Endodermal cell (in vitro differentiated cells): ENCODE measurements around the gene LNX1. TPM values are rescaled to one million over a fixed set of nuclear protein-coding genes. Genes with fewer than 3 reads are reported as not detected.
A peak's percentile ranks its signal among the peaks of the same experiment; 100 is the strongest.

ENCODE experiments used
- DNase-seq: peaks from one replicate; pipeline ENCODE4 v3.0.0-alpha.2; 2017
- H3K27ac ChIP-seq: 2 replicates; pipeline ENCODE4 v1.5.1; 2013; ENCODE audit warnings: mild to moderate bottlenecking, low read depth, low read length, moderate library complexity
- H3K27me3 ChIP-seq: 2 replicates; pipeline ENCODE4 v1.6.1; 2013; ENCODE audit warnings: mild to moderate bottlenecking, low read length, moderate library complexity; ENCODE audit not compliant: insufficient read depth, control insufficient read depth, poor library complexity, severe bottlenecking
- H3K36me3 ChIP-seq: 2 replicates; pipeline ENCODE4 v1.7.0; 2013; ENCODE audit warnings: mild to moderate bottlenecking, low read length, moderate library complexity; ENCODE audit not compliant: control insufficient read depth, insufficient read depth
- H3K4me1 ChIP-seq: one replicate; pipeline ENCODE4 v1.7.0; 2013; ENCODE audit warnings: low read length; ENCODE audit not compliant: control insufficient read depth, insufficient read depth
- H3K4me3 ChIP-seq: 2 replicates; pipeline ENCODE4 v1.5.1; 2013; ENCODE audit warnings: mild to moderate bottlenecking, low read length, moderate library complexity
- H3K9ac ChIP-seq: 2 replicates; pipeline ENCODE4 v1.6.1; 2013; ENCODE audit warnings: mild to moderate bottlenecking, low read length, moderate library complexity; ENCODE audit not compliant: poor library complexity, severe bottlenecking; ENCODE audit errors: extremely low read depth
- H3K9me3 ChIP-seq: 2 replicates; pipeline ENCODE4 v1.6.1; 2013; ENCODE audit warnings: mild to moderate bottlenecking, low read length, moderate library complexity; ENCODE audit not compliant: control insufficient read depth
- H3K27ac Mint-ChIP-seq: 2 replicates; pipeline ENCODE4 v1.8.0; 2020; ENCODE audit warnings: mixed read lengths
- H3K27me3 Mint-ChIP-seq: 2 replicates; pipeline ENCODE4 v1.8.0; 2021; ENCODE audit warnings: mild to moderate bottlenecking, mixed read lengths; ENCODE audit not compliant: insufficient read depth
- H3K36me3 Mint-ChIP-seq: 2 replicates; pipeline ENCODE4 v1.8.0; 2020; ENCODE audit warnings: low read depth, mixed read lengths
- H3K4me1 Mint-ChIP-seq: 2 replicates; pipeline ENCODE4 v1.8.0; 2020; ENCODE audit warnings: mixed read lengths
- H3K4me3 Mint-ChIP-seq: 2 replicates; pipeline ENCODE4 v1.8.0; 2020; ENCODE audit warnings: mild to moderate bottlenecking, moderate library complexity, mixed read lengths
- H3K9me3 Mint-ChIP-seq: 2 replicates; pipeline ENCODE4 v1.8.0; 2020; ENCODE audit warnings: mild to moderate bottlenecking, mixed read lengths
- WGBS, 2 experiments: methylation state at CpG; one replicate each; pipeline versions ENCODE4 v1.1.5 to v1.1.7; 2013; ENCODE audit warnings: missing lambda C conversion rate in 2 of 2, mixed read lengths in 1 of 2; ENCODE audit not compliant: insufficient coverage in 1 of 2, insufficient read length in 1 of 2; 5-methylcytosine and 5-hydroxymethylcytosine counted together
- total RNA-seq, 2 donors: library from RNA; stranded (reverse); fragmentation: NEBNext Ultra II Directional in 1 of 2; extraction: Animal tissue kit (Norgen Biotek cat#: 25700) in 1 of 2; gene quantifications; 2 replicates in 1 of 2; 3 replicates in 1 of 2; pipeline ENCODE4 v1.2.1, GENCODE V29; 2021
- TF ChIP-seq, protein P1 (sequence below): fragments of 200-600 bp; sonication (generic); conservative IDR thresholded peaks from 2 replicates; pipeline ENCODE4 v1.5.0; 2021; ENCODE audit warnings: antibody characterized with exemption, mild to moderate bottlenecking

The LNX1 gene
- total RNA-seq, 2 donors from 2014 or later: 4.4 to 5.4 TPM

DNA sequence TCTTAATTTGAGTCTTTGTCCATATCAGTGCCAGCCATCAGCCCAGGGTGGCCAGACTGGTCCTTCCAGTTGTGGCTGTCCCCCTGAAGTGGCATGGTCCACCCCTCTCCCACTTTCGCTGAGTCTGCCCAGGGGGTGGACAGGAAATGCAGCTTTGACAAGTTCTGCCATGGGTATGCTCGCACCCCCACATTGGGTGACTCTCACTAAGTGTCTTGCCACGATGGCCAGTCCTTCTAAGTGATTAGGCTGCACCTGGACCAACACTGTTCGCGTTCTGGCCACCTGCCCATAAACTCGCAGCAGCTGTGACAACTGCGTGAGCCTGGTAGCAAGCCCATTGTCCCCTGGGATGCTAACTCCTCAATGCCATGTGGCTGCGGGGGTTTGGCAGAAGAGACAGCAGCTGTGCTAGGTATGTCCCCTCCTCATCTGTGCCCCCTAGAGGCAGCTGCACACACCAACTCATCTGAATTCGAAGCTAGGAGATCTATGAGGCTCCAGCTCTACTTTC is 10.0 kb upstream of the LNX1 start:
- no peaks in the 10 kb centered on the region for H3K27me3 ChIP-seq
- no peaks in the 10 kb centered on the region for H3K9me3 Mint-ChIP-seq
- H3K27me3 Mint-ChIP-seq: no peaks in the 10 kb centered on the region
- H3K9me3 ChIP-seq: no peaks in the 10 kb centered on the region
- no peak overlapping the region for H3K27ac ChIP-seq
- no peaks in the 10 kb centered on the region for H3K4me1 ChIP-seq
- H3K4me3 ChIP-seq: no peak overlapping the region
- H3K4me3 Mint-ChIP-seq: no peak overlapping the region
- H3K9ac ChIP-seq: no peak overlapping the region
- H3K36me3 Mint-ChIP-seq: no peaks in the 10 kb centered on the region
- TF ChIP-seq, protein P1, sequence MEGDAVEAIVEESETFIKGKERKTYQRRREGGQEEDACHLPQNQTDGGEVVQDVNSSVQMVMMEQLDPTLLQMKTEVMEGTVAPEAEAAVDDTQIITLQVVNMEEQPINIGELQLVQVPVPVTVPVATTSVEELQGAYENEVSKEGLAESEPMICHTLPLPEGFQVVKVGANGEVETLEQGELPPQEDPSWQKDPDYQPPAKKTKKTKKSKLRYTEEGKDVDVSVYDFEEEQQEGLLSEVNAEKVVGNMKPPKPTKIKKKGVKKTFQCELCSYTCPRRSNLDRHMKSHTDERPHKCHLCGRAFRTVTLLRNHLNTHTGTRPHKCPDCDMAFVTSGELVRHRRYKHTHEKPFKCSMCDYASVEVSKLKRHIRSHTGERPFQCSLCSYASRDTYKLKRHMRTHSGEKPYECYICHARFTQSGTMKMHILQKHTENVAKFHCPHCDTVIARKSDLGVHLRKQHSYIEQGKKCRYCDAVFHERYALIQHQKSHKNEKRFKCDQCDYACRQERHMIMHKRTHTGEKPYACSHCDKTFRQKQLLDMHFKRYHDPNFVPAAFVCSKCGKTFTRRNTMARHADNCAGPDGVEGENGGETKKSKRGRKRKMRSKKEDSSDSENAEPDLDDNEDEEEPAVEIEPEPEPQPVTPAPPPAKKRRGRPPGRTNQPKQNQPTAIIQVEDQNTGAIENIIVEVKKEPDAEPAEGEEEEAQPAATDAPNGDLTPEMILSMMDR: peak; percentile 85
- no peaks in the 10 kb centered on the region for H3K36me3 ChIP-seq
- 83 to 85% methylated on average over 8 to 9 of the region's 9 CpGs for WGBS, 2 experiments
- H3K4me1 Mint-ChIP-seq: no peaks in the 10 kb centered on the region
- H3K27ac Mint-ChIP-seq: no peak overlapping the region
- peak; percentile 90 for DNase-seq

DNA sequence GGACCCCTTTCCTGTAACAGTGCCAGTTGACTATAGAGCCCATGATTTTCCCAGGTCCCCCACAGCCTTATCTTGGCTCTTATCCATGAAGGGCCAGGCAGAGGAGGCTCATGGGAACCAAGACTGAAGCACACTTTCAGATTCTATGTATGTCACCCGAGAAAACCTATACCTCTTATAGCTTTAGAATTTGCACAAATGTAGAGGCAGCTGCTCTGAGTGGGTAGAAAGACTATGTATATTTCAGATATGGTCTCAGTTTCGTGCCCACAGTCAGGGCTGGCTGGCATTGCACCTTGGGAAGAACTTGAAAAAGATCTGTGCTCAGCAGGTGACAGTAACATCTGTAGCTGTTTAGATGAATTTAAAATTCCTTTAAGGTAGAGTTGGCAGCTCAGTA is 8.3 kb upstream of the LNX1 start:
- Histone ChIP-seq H3K4me1 (no peaks in the 10 kb centered on the region), H3K36me3 (no peaks in the 10 kb centered on the region), H3K9ac (no peak overlapping the region), H3K9me3 (no peaks in the 10 kb centered on the region), H3K4me3 (no peak overlapping the region), H3K27me3 (no peaks in the 10 kb centered on the region), H3K27ac (no peak overlapping the region)
- H3K36me3 Mint-ChIP-seq: no peaks in the 10 kb centered on the region
- H3K4me1 Mint-ChIP-seq: no peaks in the 10 kb centered on the region
- DNase-seq: no peak
- H3K4me3 Mint-ChIP-seq: no peak overlapping the region
- TF ChIP-seq, protein P1: no peak
- H3K27me3 Mint-ChIP-seq: no peaks in the 10 kb centered on the region
- no peak overlapping the region for H3K27ac Mint-ChIP-seq
- 94 to 100% methylated on average over 1 to 2 of the region's 2 CpGs for whole genome bisulfite sequencing, 2 experiments
- H3K9me3 Mint-ChIP-seq: no peaks in the 10 kb centered on the region

DNA sequence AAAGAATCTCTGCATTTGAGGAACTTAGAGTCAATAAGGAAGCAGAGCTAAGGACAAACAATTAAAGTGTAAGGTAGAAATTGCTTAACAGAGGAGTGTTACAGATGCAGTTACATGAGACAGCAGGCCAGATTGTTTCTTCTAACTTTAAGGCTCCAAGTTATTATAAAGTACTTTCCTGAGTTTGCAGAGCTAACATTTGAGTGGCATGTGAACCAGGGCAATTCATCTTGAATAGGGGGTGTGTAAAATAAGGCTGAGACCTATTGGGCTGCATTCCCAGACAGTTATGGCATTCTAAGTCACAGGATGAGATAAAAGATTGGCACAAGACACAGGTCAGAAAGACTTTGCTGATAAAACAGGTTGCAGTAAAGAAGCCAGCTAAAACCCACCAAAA is 7.6 kb upstream of the LNX1 start:
- Mint-ChIP-seq H3K27ac (no peak overlapping the region), H3K36me3 (no peaks in the 10 kb centered on the region), H3K9me3 (no peaks in the 10 kb centered on the region), H3K4me1 (no peaks in the 10 kb centered on the region), H3K27me3 (no peaks in the 10 kb centered on the region), H3K4me3 (no peak overlapping the region)
- H3K36me3 ChIP-seq: no peaks in the 10 kb centered on the region
- TF ChIP-seq, protein P1: no peak
- H3K4me3 ChIP-seq: no peak overlapping the region
- H3K9me3 ChIP-seq: no peaks in the 10 kb centered on the region
- no peaks in the 10 kb centered on the region for H3K4me1 ChIP-seq
- H3K9ac ChIP-seq: no peak overlapping the region
- H3K27me3 ChIP-seq: no peaks in the 10 kb centered on the region
- no peak for DNase-seq
- H3K27ac ChIP-seq: no peak overlapping the region
